GM18505 (cell line): ENCODE data around the gene NOTCH1.
"Not testable (repeated sequence)": the region's sequence is repeated elsewhere in the genome, so short reads cannot be mapped to it uniquely, and the experiment has no call there.

ENCODE experiments used
- ATAC-seq: cut with Tn5 transposase; IDR thresholded peaks from one replicate; pipeline ENCODE4 v1.9.1; 2021; ENCODE audit not compliant: unreplicated experiment
- POLR2A ChIP-seq: IDR thresholded peaks from 4 replicates; pipeline ENCODE4 v1.6.1; 2011; ENCODE audit warnings: borderline replicate concordance; ENCODE audit not compliant: insufficient read depth, insufficient read length; ENCODE audit errors: extremely low read depth

Gene NOTCH1

DNA sequence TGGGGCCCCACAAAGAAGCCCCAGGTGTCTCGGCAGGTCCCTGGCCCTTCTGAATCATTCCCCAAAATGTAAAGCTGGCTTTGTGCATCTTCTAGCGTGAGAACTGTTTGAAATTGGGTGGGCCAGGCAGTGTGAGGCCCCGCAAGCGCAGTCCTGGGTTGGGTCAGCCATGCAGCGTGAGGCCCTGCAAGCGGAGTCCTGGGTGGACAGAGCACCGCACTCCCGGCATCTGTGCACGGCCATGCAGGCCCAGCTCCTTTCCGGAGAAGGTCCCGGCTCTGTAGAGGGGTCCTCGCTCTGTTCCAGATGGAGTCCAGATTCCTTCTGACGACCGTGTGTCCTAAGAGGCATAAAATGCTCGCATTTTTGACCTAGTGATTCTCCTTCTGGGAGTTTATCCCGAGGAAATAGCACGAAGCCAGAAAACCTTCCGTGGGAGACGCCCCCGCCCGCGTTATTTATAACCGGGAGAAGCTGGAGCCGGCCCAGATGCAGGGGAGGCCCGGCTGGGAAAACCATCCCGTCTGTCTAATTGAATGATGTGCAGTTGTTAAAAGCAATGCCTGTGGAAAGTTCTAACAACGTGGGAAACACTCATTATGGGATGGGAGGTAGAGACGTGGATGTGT lies 19.4 kb upstream of the NOTCH1 start:
- TF ChIP-seq POLR2A: no peak
- ATAC-seq: no peak

DNA sequence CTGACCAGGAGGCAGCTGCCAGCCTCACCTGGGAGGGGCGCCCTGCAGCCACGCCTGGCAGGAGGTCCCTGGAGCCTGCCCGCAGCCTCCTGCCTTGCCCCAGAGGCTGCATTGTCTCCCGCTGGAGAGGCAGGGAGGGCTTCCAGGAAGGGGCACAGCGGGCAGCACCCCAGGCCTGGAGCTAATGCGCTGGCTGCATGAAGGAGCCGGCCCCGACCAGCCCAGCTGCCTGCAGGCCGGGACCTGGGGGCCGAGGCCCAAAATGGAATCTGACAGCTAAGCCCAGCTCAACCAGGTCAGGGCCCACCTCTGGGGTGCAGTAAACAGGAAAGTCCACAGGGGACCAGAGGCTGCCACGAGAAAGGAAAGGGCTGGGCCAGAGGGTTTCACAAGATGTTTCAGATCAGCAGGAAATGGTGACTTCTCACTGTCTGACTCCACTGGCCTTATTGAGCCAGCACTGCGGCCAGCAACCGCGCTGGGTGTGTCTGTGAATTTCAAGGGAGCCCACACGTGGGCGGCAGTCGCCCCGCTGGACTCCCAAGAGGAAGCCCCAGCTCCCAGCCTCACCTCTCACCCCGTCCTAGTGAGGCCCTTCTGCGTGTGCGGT lies 18.6 kb upstream of the NOTCH1 start:
- no peak for ATAC-seq

DNA sequence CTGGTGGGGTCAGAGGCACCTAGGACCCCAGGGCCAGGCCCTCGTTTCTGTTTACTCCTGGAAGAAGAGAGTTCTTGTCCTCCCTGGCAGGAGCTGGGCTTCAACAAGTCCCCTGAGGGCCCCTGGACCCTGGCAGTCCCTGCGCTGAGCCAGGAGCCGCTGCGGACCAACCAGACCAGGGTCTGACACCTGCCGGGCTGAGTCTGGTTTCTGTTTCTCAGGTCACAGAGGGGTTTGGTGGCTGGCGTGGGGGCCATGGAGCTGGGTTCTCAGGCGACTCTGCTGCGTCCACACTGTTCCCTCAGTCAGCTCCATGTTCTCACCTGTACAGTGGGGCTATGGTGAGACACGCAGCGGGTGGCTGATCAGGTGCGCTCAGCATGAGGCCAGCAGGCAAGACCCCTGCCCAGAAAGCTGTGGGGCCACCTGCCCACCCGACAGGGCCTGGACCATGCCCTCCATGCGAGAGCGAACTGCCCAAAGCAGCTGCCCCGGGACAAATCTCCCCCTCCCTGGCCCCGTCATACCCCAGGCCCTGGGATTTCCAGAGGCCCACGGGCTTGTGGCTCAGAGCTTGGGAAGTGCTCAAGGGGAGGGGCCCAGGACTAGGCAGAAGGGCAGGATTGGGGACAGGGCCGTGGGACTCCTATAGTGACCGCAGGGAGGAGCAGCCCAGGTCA lies 17.9 kb upstream of the NOTCH1 start:
- ATAC-seq: no peak
- TF ChIP-seq POLR2A: no peak

More for the DNA sequence above, 18.6 kb upstream of the NOTCH1 start:
- no peak for TF ChIP-seq POLR2A

DNA sequence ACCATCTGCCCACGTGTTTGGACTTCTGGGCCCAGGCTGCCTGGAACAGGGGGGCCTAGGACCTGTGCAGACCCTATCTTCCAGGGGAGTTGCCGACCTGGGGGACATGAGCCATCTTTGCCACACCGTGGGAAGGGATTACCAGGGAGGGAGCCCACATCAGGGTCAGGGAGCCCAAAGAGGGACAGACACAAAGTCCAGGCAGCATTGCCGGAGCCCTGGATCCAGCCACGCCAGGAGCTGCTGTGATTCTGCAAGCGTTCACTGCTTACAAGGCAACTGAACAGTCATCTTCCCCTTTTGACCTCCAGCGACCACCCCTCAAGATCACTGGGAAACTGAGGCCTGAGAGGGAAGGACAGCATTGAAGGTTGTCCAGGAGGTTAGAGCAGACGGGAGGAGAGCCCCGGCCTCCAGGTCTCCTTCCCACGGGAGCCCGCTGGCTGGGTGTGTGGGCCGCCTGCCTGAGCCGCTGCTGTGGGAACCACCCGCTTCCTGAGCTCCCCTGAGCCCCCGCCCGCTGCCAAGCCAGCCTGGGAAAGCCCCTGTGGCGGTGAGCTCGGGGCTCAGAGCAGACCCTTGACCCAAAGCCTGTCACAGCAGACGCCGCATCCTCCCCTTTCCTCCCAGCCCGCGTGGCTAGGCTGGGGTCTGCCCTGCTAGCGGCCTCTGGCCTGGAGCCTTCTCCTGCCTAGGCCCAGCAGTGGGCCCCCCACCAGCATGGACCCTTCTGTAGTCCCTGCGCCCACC lies 17.1 kb upstream of the NOTCH1 start:
- TF ChIP-seq POLR2A: no peak
- no peak for ATAC-seq

DNA sequence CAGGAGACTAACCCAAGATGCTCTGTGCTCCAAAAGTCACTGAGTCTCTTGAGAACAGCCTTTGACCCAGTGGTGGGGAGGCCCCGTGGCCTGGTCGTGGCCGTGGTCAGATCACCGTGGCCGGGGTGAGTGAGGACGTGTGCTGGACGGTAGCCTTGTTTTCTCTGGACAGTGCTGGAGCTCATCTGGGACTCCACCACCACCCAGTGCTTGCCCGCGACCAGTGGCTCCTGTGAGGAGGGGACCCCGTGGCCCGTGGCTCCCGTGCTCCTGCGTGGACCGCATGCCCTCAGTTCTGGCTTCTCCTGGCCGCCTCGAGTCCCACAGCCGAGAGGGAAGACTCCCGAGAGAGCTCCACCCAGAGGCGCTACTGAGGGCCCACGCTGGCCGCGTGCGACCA lies 15.9 kb upstream of the NOTCH1 start:
- ATAC-seq: no peak
- TF ChIP-seq POLR2A: no peak

DNA sequence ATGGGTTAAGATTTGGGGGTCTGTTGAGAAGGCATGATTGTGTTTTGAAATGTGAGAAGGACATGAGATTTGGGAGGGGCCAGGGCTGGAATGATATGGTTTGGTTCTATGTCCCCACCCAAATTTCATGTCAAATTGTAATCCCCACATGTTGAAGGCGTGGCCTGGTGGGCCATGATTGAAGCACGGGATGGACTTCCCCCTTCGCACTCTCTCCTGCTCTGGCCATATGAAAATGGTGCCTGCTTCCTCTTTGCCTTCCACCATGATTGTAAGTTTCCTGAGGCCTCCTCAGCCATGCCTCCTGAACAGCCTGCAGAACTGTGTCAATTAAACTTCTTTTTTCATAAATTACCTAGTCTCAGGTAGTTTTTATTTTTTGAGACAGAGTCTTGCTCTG lies 14.7 kb upstream of the NOTCH1 start:
- no peak for TF ChIP-seq POLR2A
- no peak for ATAC-seq

DNA sequence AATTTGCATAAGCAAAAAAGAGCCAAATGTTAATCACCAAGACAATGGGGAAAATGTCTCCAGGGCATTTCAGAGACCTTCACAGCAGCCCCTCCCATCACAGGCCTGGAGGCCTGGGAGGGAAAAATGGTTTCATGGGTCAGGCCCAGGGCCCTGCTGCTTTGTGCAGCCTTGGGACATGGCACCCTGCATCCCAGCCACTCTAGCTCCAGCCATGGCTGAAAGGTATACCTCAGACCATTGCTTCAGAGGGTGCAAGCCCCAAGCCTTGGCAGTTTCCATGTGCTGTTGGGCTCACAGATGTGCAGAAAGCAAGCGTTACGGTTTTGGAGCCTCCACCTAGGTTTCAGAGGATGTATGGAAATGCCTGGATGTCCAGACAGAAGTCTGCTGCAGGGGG lies 13.5 kb upstream of the NOTCH1 start:
- ATAC-seq: not testable (repeated sequence)

DNA sequence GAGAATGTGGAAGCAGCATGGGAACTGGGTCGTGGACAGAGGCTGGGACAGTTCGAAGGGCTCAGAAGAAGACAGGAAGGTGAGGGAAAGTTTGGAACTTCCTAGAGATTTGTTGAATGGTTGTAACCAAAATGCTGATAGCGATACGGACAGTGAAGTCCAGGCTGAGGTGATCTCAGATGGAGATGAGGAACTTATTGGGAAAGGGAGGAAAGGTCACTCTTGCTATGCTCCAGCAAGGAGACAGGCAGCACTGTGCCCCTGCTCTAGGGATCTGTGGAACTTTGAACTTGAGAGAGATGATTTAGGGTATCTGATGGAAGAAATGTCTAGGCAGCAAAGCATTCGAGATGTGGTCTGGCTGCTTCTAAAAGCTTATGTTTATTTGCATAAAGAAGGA lies 13.0 kb upstream of the NOTCH1 start:
- not testable (repeated sequence) for ATAC-seq

DNA sequence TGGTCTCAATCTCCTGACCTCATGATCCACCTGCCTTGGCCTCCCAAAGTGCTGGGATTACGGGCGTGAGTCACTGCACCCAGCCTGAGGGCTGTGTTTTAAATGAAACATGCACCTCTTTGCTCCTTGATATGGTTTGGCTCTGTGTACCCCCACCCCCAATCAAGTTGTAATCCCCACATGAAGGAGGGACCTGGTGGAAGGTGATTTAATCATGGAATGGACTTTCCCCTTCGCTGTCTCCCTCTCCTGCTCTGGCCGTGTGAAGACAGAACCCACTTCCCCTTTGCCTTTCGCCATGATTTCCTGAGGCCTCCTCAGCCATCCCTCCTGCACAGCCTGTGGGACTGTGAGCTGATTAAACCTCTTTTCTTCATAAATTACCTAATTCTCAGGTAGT lies 12.5 kb upstream of the NOTCH1 start:
- no peak for ATAC-seq
- no peak for TF ChIP-seq POLR2A

DNA sequence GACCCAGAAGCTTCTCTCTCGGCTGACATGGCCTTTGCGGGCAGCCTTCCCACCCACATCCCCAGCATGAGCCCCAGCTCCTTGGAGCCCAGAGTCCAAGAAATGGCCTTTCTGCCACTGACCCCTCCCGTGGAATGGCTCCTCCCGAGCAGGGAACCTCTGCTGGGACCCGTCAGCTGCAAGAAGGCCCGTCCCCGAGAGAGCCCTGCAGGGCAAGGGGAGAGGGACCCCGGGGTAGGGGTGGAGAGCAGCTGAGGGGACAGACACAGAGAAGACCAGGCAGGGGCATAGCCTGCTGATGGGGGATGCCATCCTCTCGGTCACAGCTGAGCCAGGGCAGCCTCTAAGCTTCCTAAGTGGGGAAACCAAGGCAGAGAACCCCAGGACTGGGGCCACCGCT lies 11.2 kb upstream of the NOTCH1 start:
- TF ChIP-seq POLR2A: no peak
- no peak for ATAC-seq

DNA sequence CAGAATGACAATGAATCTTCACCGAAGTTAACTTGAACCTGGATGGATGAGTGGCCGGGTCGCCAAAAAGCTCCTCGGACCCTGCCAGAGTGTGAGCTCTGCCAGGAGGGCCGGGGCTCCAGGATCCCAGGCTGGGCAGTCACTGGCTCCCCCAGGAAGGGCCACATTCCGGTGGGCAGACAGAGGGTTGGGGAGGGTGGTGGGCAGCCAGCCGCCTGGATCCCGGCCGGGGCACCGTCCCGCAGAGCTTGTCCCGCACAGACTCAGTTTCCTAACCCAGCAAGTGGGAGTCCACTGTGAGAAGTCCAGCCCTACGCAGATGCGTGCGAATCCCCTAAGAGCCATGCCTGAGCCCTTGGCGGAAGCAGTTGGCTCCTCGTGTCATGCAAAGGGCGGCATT lies 10.3 kb upstream of the NOTCH1 start:
- no peak for ATAC-seq

DNA sequence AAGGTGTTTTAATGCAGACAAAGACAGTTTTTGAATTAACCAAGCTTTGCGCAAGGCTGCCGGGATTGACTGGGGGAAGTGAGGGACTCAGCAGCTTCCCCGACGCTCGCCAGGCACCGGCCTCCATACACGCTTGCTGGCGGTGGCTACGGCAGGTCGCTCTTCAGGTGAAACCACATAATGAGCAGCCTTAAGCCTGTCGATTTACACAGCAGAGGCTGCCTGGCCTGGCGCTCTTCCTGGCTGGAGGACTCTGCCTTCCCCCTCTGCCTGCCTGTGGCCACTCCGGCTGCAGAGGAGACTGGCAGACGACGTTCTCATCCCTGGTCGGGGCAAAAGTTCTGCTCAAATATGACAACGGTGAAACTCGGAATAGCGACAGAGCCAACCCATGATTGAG lies 9.0 kb upstream of the NOTCH1 start:
- no peak for TF ChIP-seq POLR2A
- ATAC-seq: no peak

More for the DNA sequence above, 10.3 kb upstream of the NOTCH1 start:
- no peak for TF ChIP-seq POLR2A

DNA sequence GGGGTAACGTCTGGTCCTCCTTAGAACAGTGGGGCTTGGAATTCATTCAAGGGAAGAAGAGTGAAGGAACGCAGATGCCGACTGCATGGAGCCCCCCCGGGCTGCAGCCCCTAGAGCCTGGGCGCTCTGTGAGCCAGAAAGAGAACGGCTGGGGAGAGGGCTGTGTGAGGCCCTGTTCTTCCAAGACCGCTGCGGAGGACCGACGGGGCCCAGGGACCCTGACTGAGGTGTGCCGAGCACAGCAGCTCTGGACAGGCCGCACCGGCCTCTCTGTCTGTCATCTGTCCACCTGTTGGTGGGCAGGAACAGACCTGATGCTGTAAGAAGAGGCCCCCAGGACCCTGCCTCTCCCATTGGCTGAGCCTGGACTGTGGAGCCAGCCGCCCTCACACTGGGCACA lies 7.7 kb upstream of the NOTCH1 start:
- no peak for ATAC-seq

More for the DNA sequence above, 7.7 kb upstream of the NOTCH1 start:
- no peak for TF ChIP-seq POLR2A
